SU-DHL-6 (cell line): Measurements from ENCODE around the gene PREX1.

ENCODE experiments used
- EZH2phosphoT487 ChIP-seq: fragments of 200-600 bp; sonication (generic), shearing (Covaris generic); conservative IDR thresholded peaks from 2 replicates; pipeline ENCODE4 v1.6.1; 2018; ENCODE audit warnings: mild to moderate bottlenecking, antibody characterized with exemption, low read length, moderate library complexity, mixed read lengths
- TF ChIP-seq, protein P1 (sequence below): fragments of 200-600 bp; sonication (generic); IDR thresholded peaks from one replicate; pipeline ENCODE4 v1.5.1; 2017; ENCODE audit warnings: antibody characterized with exemption, mild to moderate bottlenecking, low read length, moderate library complexity; ENCODE audit not compliant: insufficient read depth, poor library complexity, severe bottlenecking

GRCh38 chr20:48809673-48810072 lies 18.1 kb downstream of the PREX1 start:
- TF ChIP-seq, protein P1, sequence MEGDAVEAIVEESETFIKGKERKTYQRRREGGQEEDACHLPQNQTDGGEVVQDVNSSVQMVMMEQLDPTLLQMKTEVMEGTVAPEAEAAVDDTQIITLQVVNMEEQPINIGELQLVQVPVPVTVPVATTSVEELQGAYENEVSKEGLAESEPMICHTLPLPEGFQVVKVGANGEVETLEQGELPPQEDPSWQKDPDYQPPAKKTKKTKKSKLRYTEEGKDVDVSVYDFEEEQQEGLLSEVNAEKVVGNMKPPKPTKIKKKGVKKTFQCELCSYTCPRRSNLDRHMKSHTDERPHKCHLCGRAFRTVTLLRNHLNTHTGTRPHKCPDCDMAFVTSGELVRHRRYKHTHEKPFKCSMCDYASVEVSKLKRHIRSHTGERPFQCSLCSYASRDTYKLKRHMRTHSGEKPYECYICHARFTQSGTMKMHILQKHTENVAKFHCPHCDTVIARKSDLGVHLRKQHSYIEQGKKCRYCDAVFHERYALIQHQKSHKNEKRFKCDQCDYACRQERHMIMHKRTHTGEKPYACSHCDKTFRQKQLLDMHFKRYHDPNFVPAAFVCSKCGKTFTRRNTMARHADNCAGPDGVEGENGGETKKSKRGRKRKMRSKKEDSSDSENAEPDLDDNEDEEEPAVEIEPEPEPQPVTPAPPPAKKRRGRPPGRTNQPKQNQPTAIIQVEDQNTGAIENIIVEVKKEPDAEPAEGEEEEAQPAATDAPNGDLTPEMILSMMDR: no peak
- no peak for TF ChIP-seq EZH2phosphoT487
